ENCODE data around the gene CDCA8.

DNA sequence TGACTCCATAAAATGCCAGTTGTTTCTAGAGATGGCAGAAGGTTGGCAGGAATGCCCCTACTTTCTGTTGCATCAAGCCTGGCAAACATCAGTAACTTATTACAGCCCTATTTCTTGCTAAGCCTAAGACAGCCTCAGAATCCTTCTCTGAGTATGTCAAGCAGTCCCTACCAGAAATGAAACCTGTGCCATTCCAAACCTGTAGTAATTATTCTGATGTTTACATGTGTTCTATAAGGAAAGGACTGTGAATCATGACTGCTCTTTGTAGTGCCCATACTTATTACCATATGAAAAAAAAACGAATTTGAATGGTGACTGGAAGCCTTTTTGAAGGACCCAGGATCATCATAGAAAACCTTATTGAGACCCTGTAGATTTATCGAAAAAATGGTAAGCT is 5.4 kb downstream of the CDCA8 start:
- TF ChIP-seq POLR2AphosphoS5 (IDR thresholded peaks at IDR 0.05; ENCODE audit: low read depth, low read length), result no peak
- TF ChIP-seq POLR2A (IDR thresholded peaks at IDR 0.05; ENCODE audit: low read depth, low read length), result no peak
- no peak for TF ChIP-seq TAF1 (IDR thresholded peaks at IDR 0.05; ENCODE audit: low read depth, low read length)
- TF ChIP-seq POU2F2 (IDR thresholded peaks at IDR 0.05; ENCODE audit: low read depth, low read length), result no peak
- no peak for TF ChIP-seq SPI1 (IDR thresholded peaks at IDR 0.05; ENCODE audit: low read depth, low read length)

Measured in GM12891 (cell line).